IMR-90 (cell line): ENCODE data around the gene MACF1. TPM values are rescaled to one million over a fixed set of nuclear protein-coding genes. Genes with fewer than 3 reads are reported as not detected.

Source experiments
- ATAC-seq: fragments of 200-7000 bp; cut with Tn5 transposase; 2 replicates; pipeline ENCODE4 v1.9.1; 2020; ENCODE audit warnings: low read depth, mild to moderate bottlenecking, moderate library complexity
- BruUV-seq: library from RNA; stranded (reverse); fragments of 400-500 nt; replicated peaks from 2 replicates; lab custom pipeline; 2021; lab: Mats Ljungman, UMichigan
- CTCF ChIA-PET: fragments of 300-600 bp; formaldehyde crosslinking; extraction: SDS; loops from one replicate; lab custom pipeline; 2021; ENCODE audit warnings: antibody characterized with exemption; lab: Yijun Ruan, JAX
- POLR2A ChIA-PET: fragments of 300-600 bp; sonication (Branson Sonifier 250); formaldehyde crosslinking; loops from one replicate; lab custom pipeline; 2022; ENCODE audit warnings: antibody characterized with exemption; ENCODE audit not compliant: unreplicated experiment; lab: Charles Lee
- DNase-seq: peaks from one replicate; pipeline ENCODE4 v3.0.0; 2013
- H2AFZ ChIP-seq: replicated peaks from 2 replicates; pipeline ENCODE3; 2013; ENCODE audit warnings: low read length, mild to moderate bottlenecking; ENCODE audit not compliant: poor library complexity
- H2AK5ac ChIP-seq: 2 replicates; pipeline ENCODE4 v1.6.1; 2013; ENCODE audit warnings: low read depth, low read length, inconsistent platforms
- H2AK9ac ChIP-seq: replicated peaks from 2 replicates; pipeline ENCODE3; 2013; ENCODE audit warnings: mild to moderate bottlenecking, low read depth, low read length, moderate library complexity; ENCODE audit not compliant: poor library complexity
- H2BK120ac ChIP-seq: 2 replicates; pipeline ENCODE4 v1.6.1; 2013; ENCODE audit warnings: low read depth, low read length, inconsistent platforms
- H2BK15ac ChIP-seq: 3 replicates; pipeline ENCODE4 v1.6.1; 2013; ENCODE audit warnings: low read depth, low read length, inconsistent platforms
- H2BK20ac ChIP-seq: 2 replicates; pipeline ENCODE4 v1.6.1; 2013; ENCODE audit warnings: low read depth, mild to moderate bottlenecking, inconsistent platforms, low read length, moderate library complexity
- H2BK5ac ChIP-seq: 2 replicates; pipeline ENCODE4 v1.6.1; 2013; ENCODE audit warnings: mild to moderate bottlenecking, low read depth, low read length, inconsistent platforms; ENCODE audit not compliant: poor library complexity, severe bottlenecking
- H3K14ac ChIP-seq: replicated peaks from 2 replicates; pipeline ENCODE4 v1.6.1; 2013; ENCODE audit warnings: low read depth, low read length, inconsistent platforms
- H3K18ac ChIP-seq: 2 replicates; pipeline ENCODE4 v1.6.1; 2013; ENCODE audit warnings: low read depth, low read length, control low read depth
- H3K23ac ChIP-seq: 2 replicates; pipeline ENCODE4 v1.6.1; 2013; ENCODE audit warnings: low read depth, low read length, inconsistent platforms
- H3K27ac ChIP-seq: 2 replicates; pipeline ENCODE4 v1.5.1; 2013; ENCODE audit warnings: mild to moderate bottlenecking, control low read depth, low read length; ENCODE audit not compliant: insufficient read depth
- H3K27me3 ChIP-seq: 2 replicates; pipeline ENCODE4 v1.6.1; 2013; ENCODE audit warnings: low read length; ENCODE audit not compliant: control insufficient read depth, insufficient read depth
- H3K36me3 ChIP-seq: 2 replicates; pipeline ENCODE4 v1.6.1; 2013; ENCODE audit warnings: low read length, mixed read lengths; ENCODE audit not compliant: control insufficient read depth, insufficient read depth
- H3K4ac ChIP-seq: 2 replicates; pipeline ENCODE4 v1.6.1; 2013; ENCODE audit warnings: low read depth, low read length, inconsistent platforms
- H3K4me1 ChIP-seq: 2 replicates; pipeline ENCODE4 v1.6.1; 2013; ENCODE audit warnings: low read length, mixed read lengths; ENCODE audit not compliant: control insufficient read depth, insufficient read depth
- H3K4me2 ChIP-seq: 2 replicates; pipeline ENCODE4 v1.6.1; 2013; ENCODE audit warnings: low read depth, mild to moderate bottlenecking, control low read depth, low read length, moderate library complexity
- H3K4me3 ChIP-seq: 2 replicates; pipeline ENCODE4 v1.5.1; 2013; ENCODE audit warnings: low read depth, mild to moderate bottlenecking, control low read depth, low read length, moderate library complexity; ENCODE audit not compliant: insufficient read depth
- H3K56ac ChIP-seq: 2 replicates; pipeline ENCODE4 v1.6.1; 2013; ENCODE audit warnings: low read length, inconsistent platforms; ENCODE audit not compliant: insufficient read depth; ENCODE audit errors: extremely low read depth
- H3K79me1 ChIP-seq, 2 experiments: 2 replicates each; pipeline ENCODE4 v1.6.1; 2013; ENCODE audit warnings: low read length in 2 of 2, inconsistent platforms in 1 of 2, low read depth in 1 of 2
- H3K9ac ChIP-seq: 2 replicates; pipeline ENCODE4 v1.6.1; 2013; ENCODE audit warnings: low read depth, low read length, control low read depth
- H3K9me1 ChIP-seq: 2 replicates; pipeline ENCODE4 v1.6.1; 2013; ENCODE audit warnings: low read length, inconsistent platforms; ENCODE audit not compliant: insufficient read depth
- H3K9me3 ChIP-seq: 2 replicates; pipeline ENCODE4 v1.6.1; 2013; ENCODE audit warnings: low read length; ENCODE audit not compliant: control insufficient read depth, insufficient read depth
- H4K20me1 ChIP-seq: 2 replicates; pipeline ENCODE4 v1.6.1; 2013; ENCODE audit warnings: low read length, inconsistent platforms; ENCODE audit not compliant: insufficient read depth
- H4K5ac ChIP-seq: 2 replicates; pipeline ENCODE4 v1.6.1; 2013; ENCODE audit warnings: mild to moderate bottlenecking, low read depth, low read length, control low read depth
- H4K8ac ChIP-seq, 2 experiments: 2 replicates each; pipeline ENCODE4 v1.6.1; 2013; ENCODE audit warnings: low read depth in 2 of 2, low read length in 2 of 2, control low read depth in 1 of 2, inconsistent platforms in 1 of 2
- H4K91ac ChIP-seq: 2 replicates; pipeline ENCODE4 v1.6.1; 2013; ENCODE audit warnings: low read depth, low read length, inconsistent platforms; ENCODE audit not compliant: insufficient read depth
- BHLHE40 ChIP-seq: fragments of 150-350 bp; IDR thresholded peaks from 2 replicates; pipeline ENCODE4 v1.6.1; 2016; ENCODE audit warnings: mild to moderate bottlenecking, low read depth, low read length
- CEBPB ChIP-seq: IDR thresholded peaks from 2 replicates; pipeline ENCODE4 v1.6.1; 2012; ENCODE audit warnings: low read depth, low read length, improper control_type of control experiment
- CHD1 ChIP-seq: IDR thresholded peaks from 2 replicates; pipeline ENCODE4 v1.6.1; 2012; ENCODE audit warnings: low read depth, low read length, improper control_type of control experiment
- ELK1 ChIP-seq: fragments of 150-350 bp; IDR thresholded peaks from 2 replicates; pipeline ENCODE4 v1.6.1; 2016; ENCODE audit warnings: low read depth, mild to moderate bottlenecking, low read length, moderate library complexity, borderline replicate concordance
- FOS ChIP-seq: fragments of 150-350 bp; IDR thresholded peaks from 2 replicates; pipeline ENCODE4 v1.6.1; 2016; ENCODE audit warnings: low read depth, low read length
- MAFK ChIP-seq: IDR thresholded peaks from 2 replicates; pipeline ENCODE4 v1.6.1; 2012; ENCODE audit warnings: low read depth, low read length, improper control_type of control experiment
- MAZ ChIP-seq: IDR thresholded peaks from 2 replicates; pipeline ENCODE4 v1.6.1; 2012; ENCODE audit warnings: low read depth, mild to moderate bottlenecking, low read length, improper control_type of control experiment, moderate library complexity, borderline replicate concordance
- MXI1 ChIP-seq: IDR thresholded peaks from 2 replicates; pipeline ENCODE4 v1.6.1; 2012; ENCODE audit warnings: low read depth, mild to moderate bottlenecking, low read length, moderate library complexity, borderline replicate concordance
- NFE2L2 ChIP-seq: fragments of 150-350 bp; IDR thresholded peaks from 2 replicates; pipeline ENCODE4 v1.6.1; 2016; ENCODE audit warnings: low read depth, mild to moderate bottlenecking, low read length
- POLR2A ChIP-seq: IDR thresholded peaks from 2 replicates; pipeline ENCODE4 v1.6.1; 2012; ENCODE audit warnings: mild to moderate bottlenecking, low read depth, low read length
- RAD21 ChIP-seq: IDR thresholded peaks from 2 replicates; pipeline ENCODE4 v1.6.1; 2012; ENCODE audit warnings: low read length, improper control_type of control experiment
- RFX5 ChIP-seq: IDR thresholded peaks from 2 replicates; pipeline ENCODE4 v1.8.0; 2012; ENCODE audit warnings: low read depth, mild to moderate bottlenecking, low read length, moderate library complexity
- SMC3 ChIP-seq: fragments of 150-350 bp; IDR thresholded peaks from 2 replicates; pipeline ENCODE4 v1.6.1; 2016; ENCODE audit warnings: low read depth, mild to moderate bottlenecking, antibody characterized with exemption, low read length, moderate library complexity
- dilution Hi-C: fragments of 300-500 bp; cut with HindIII; formaldehyde crosslinking; loops from one replicate; pipeline ENCODE4 v1.14.3; 2018; ENCODE audit warnings: low sequenced_read_pairs; ENCODE audit not compliant: unreplicated experiment
- in situ Hi-C: fragments of 300-500 bp; cut with MboI; formaldehyde crosslinking; loops from 3 replicates; pipeline ENCODE4 v1.14.3; 2019; ENCODE audit warnings: low sequenced_read_pairs, inconsistent platforms, mixed read lengths
- intact Hi-C: fragments of 100-400 bp; cut with micrococcal nuclease; formaldehyde crosslinking; loops from 2 replicates; pipeline ENCODE4 v1.10.0; 2022
- polyA plus RNA-seq, 3 experiments: library from polyadenylated mRNA; depleted of rRNA; stranded (reverse); fragments of >200 nt; gene quantifications; 2 replicates each; pipeline ENCODE4 v1.2.3, GENCODE V29; 2012; ENCODE audit warnings: low replicate concordance in 1 of 3
- total RNA-seq: library from RNA; depleted of rRNA; stranded (reverse); fragments of >200 nt; gene quantifications from 2 replicates; pipeline ENCODE4 v1.2.3, GENCODE V29; 2012
- TF ChIP-seq, protein P1 (sequence below): fragments of 150-350 bp; IDR thresholded peaks from 2 replicates; pipeline ENCODE4 v1.6.1; 2017; ENCODE audit warnings: mild to moderate bottlenecking, antibody characterized with exemption, low read length, low read depth
- TF ChIP-seq, protein P2 (sequence below): conservative IDR thresholded peaks from 2 replicates; pipeline ENCODE4 v1.5.1; 2012; ENCODE audit warnings: mild to moderate bottlenecking, low read depth, low read length, improper control_type of control experiment

MACF1 gene
- total and polyA plus RNA-seq, 2 of the 4 experiments (the other 2 are of a cell fraction), result 67.6 to 369 TPM

GRCh38 chr1:39270368-39270767 lies 65.9 kb downstream of the MACF1 start:
- Histone ChIP-seq H2AK5ac (peak overlapping the region; percentile 77), H3K9ac (peak overlapping the region; percentile 24; the same call in 1 of the 2 replicates), H3K18ac (peak overlapping the region; percentile 78), H3K27me3 (no peaks in the 10 kb centered on the region), H3K9me3 (no peaks in the 10 kb centered on the region), H3K23ac (peak overlapping the region; percentile 91; the same call in 1 of the 2 replicates), H4K8ac (peak overlapping the region; percentile 19 to 67; a peak in 3 of 4 replicates), H2BK15ac (peak overlapping the region; percentile 66; the same call in 2 of the 3 replicates), H3K79me1 (peaks cover 35 to 77% of the 10 kb centered on the region in 2 experiments), H4K20me1 (peaks cover 80% of the 10 kb centered on the region), H3K56ac (0 out of 2 replicates have a peak overlapping the region, but pooled peaks have one; percentile 18), H3K36me3 (peaks cover 5% of the 10 kb centered on the region), H2AFZ (no peak overlapping the region), H3K4me2 (peak overlapping the region; percentile 65), H2BK20ac (peak overlapping the region; percentile 72; the same call in 1 of the 2 replicates), H3K4me1 (peaks cover 19% of the 10 kb centered on the region), H2BK5ac (peak overlapping the region; percentile 59), H3K14ac (peak overlapping the region; percentile 77), H4K91ac (peak overlapping the region; percentile 58; the same call in 1 of the 2 replicates), H3K4me3 (no peak overlapping the region), H2AK9ac (no peak overlapping the region), H2BK120ac (peak overlapping the region; percentile 55; the same call in 1 of the 2 replicates), H3K4ac (peak overlapping the region; percentile 78), H3K9me1 (peaks cover 31% of the 10 kb centered on the region), H4K5ac (no peak overlapping the region; the same call in 1 of the 2 replicates), H3K27ac (peak overlapping the region; percentile 13; the same call in 1 of the 2 replicates)
- in situ Hi-C loops, result no loop called here
- dilution Hi-C loops, result no loop called here
- BruUV-seq, result no TSS peak
- ChIA-PET CTCF (no interaction called here), POLR2A (no interaction called here)
- ATAC-seq (no peak), DNase-seq (no peak)
- TF ChIP-seq MAZ (no peak), ELK1 (no peak), MXI1 (no peak), RAD21 (no peak), MAFK (no peak), BHLHE40 (no peak), POLR2A (no peak), CHD1 (no peak), NFE2L2 (no peak), RFX5 (no peak), SMC3 (no peak), FOS (no peak), CEBPB (no peak)
- TF ChIP-seq, protein P1, sequence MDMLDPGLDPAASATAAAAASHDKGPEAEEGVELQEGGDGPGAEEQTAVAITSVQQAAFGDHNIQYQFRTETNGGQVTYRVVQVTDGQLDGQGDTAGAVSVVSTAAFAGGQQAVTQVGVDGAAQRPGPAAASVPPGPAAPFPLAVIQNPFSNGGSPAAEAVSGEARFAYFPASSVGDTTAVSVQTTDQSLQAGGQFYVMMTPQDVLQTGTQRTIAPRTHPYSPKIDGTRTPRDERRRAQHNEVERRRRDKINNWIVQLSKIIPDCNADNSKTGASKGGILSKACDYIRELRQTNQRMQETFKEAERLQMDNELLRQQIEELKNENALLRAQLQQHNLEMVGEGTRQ, result no peak
- TF ChIP-seq, protein P2, sequence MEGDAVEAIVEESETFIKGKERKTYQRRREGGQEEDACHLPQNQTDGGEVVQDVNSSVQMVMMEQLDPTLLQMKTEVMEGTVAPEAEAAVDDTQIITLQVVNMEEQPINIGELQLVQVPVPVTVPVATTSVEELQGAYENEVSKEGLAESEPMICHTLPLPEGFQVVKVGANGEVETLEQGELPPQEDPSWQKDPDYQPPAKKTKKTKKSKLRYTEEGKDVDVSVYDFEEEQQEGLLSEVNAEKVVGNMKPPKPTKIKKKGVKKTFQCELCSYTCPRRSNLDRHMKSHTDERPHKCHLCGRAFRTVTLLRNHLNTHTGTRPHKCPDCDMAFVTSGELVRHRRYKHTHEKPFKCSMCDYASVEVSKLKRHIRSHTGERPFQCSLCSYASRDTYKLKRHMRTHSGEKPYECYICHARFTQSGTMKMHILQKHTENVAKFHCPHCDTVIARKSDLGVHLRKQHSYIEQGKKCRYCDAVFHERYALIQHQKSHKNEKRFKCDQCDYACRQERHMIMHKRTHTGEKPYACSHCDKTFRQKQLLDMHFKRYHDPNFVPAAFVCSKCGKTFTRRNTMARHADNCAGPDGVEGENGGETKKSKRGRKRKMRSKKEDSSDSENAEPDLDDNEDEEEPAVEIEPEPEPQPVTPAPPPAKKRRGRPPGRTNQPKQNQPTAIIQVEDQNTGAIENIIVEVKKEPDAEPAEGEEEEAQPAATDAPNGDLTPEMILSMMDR, result no peak
- intact Hi-C loops, result no loop called here
